ENCODE results near the gene FKBP1B. TPM values are rescaled to one million over a fixed set of nuclear protein-coding genes. Genes with fewer than 3 reads are reported as not detected.
A peak's percentile ranks its signal among the peaks of the same experiment; 100 is the strongest.

Gene FKBP1B
- total and polyA plus RNA-seq, 2 experiments from 2014 or later, result 43.1 to 46.3 TPM

- TF ChIP-seq CTCF (IDR thresholded peaks at IDR 0.05; ENCODE audit: low read depth, low read length), result no peak
- no peak overlapping the region for H3K4me3 ChIP-seq
- H3K9me3 ChIP-seq (ENCODE audit: low read depth), result no peaks in the 10 kb centered on the region
- H3K27me3 ChIP-seq, result no peaks in the 10 kb centered on the region
- H3K36me3 ChIP-seq, result no peaks in the 10 kb centered on the region
- no peaks in the 10 kb centered on the region for H3K4me1 ChIP-seq (ENCODE audit: low read depth)
- DNase-seq (ENCODE audit: low read depth in 1 of 2, low spot score in 1 of 2), result no peak
- H3K27ac ChIP-seq, result peak overlapping the region; percentile 28
These were observed 33.2 kb upstream of the FKBP1B start for GRCh38 chr2:24016376-24016761.

GRCh38 chr2:24016853-24017703, 32.5 kb upstream of the FKBP1B start:
- Histone ChIP-seq H3K27ac (no peak overlapping the region), H3K4me3 (no peak overlapping the region), H3K27me3 (no peaks in the 10 kb centered on the region), H3K36me3 (no peaks in the 10 kb centered on the region), H3K9me3 (ENCODE audit: low read depth) (no peaks in the 10 kb centered on the region), H3K4me1 (ENCODE audit: low read depth) (no peaks in the 10 kb centered on the region)
- TF ChIP-seq CTCF (IDR thresholded peaks at IDR 0.05; ENCODE audit: low read depth, low read length), result no peak
- no peak for DNase-seq (ENCODE audit: low read depth in 1 of 2, low spot score in 1 of 2)

GRCh38 chr2:24017711-24018110, 31.8 kb upstream of the FKBP1B start:
- Histone ChIP-seq H3K27me3 (no peaks in the 10 kb centered on the region), H3K9me3 (ENCODE audit: low read depth) (no peaks in the 10 kb centered on the region), H3K4me3 (no peak overlapping the region), H3K4me1 (ENCODE audit: low read depth) (no peaks in the 10 kb centered on the region), H3K36me3 (no peaks in the 10 kb centered on the region), H3K27ac (no peak overlapping the region)
- no peak for TF ChIP-seq CTCF (IDR thresholded peaks at IDR 0.05; ENCODE audit: low read depth, low read length)
- DNase-seq (ENCODE audit: low read depth in 1 of 2, low spot score in 1 of 2), result no peak

GRCh38 chr2:24018241-24018640, 31.3 kb upstream of the FKBP1B start:
- no peak overlapping the region for H3K4me3 ChIP-seq
- TF ChIP-seq CTCF (IDR thresholded peaks at IDR 0.05; ENCODE audit: low read depth, low read length), result no peak
- DNase-seq (ENCODE audit: low read depth in 1 of 2, low spot score in 1 of 2), result no peak
- no peaks in the 10 kb centered on the region for H3K27me3 ChIP-seq
- H3K27ac ChIP-seq, result no peak overlapping the region
- no peaks in the 10 kb centered on the region for H3K9me3 ChIP-seq (ENCODE audit: low read depth)
- H3K36me3 ChIP-seq, result no peaks in the 10 kb centered on the region
- no peaks in the 10 kb centered on the region for H3K4me1 ChIP-seq (ENCODE audit: low read depth)

GRCh38 chr2:24019729-24020128, 29.8 kb upstream of the FKBP1B start:
- Histone ChIP-seq H3K4me1 (ENCODE audit: low read depth) (no peaks in the 10 kb centered on the region), H3K27me3 (no peaks in the 10 kb centered on the region), H3K9me3 (ENCODE audit: low read depth) (no peaks in the 10 kb centered on the region), H3K27ac (no peak overlapping the region), H3K36me3 (no peaks in the 10 kb centered on the region), H3K4me3 (no peak overlapping the region)
- DNase-seq (ENCODE audit: low read depth in 1 of 2, low spot score in 1 of 2), result no peak
- no peak for TF ChIP-seq CTCF (IDR thresholded peaks at IDR 0.05; ENCODE audit: low read depth, low read length)

Data from cardiac muscle cell (in vitro differentiated cells and primary cell).